ENCODE data around the gene TBL3.

DNA sequence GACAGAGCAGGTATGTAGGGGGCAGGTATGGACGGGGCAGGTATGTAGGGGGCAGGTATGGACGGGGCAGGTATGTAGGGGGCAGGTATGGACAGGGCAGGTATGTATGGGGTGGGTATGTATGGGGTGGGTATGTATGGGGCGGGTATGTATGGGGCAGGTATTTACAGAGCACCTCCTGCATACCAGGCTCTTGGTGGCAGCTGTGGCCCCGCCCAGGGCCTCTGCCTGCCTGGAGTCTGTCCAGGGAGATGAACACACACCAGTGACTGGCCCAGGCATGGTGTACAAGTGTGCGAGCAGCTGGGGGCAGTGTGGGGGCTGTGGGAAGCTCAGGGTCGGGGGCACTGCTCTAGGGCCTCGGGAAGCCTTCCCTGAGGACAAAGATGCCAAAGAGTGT is 21.8 kb upstream of the TBL3 start:
- TF ChIP-seq, protein P1, sequence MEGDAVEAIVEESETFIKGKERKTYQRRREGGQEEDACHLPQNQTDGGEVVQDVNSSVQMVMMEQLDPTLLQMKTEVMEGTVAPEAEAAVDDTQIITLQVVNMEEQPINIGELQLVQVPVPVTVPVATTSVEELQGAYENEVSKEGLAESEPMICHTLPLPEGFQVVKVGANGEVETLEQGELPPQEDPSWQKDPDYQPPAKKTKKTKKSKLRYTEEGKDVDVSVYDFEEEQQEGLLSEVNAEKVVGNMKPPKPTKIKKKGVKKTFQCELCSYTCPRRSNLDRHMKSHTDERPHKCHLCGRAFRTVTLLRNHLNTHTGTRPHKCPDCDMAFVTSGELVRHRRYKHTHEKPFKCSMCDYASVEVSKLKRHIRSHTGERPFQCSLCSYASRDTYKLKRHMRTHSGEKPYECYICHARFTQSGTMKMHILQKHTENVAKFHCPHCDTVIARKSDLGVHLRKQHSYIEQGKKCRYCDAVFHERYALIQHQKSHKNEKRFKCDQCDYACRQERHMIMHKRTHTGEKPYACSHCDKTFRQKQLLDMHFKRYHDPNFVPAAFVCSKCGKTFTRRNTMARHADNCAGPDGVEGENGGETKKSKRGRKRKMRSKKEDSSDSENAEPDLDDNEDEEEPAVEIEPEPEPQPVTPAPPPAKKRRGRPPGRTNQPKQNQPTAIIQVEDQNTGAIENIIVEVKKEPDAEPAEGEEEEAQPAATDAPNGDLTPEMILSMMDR (conservative IDR thresholded peaks at IDR 0.05; ENCODE audit: low read length): no peak
- no peak for TF ChIP-seq EZH2phosphoT487 (IDR thresholded peaks at IDR 0.05; ENCODE audit: borderline replicate concordance)
